Measurements from ENCODE around the gene HIPK3. TPM values are rescaled to one million over a fixed set of nuclear protein-coding genes. Genes with fewer than 3 reads are reported as not detected.

HIPK3 gene
- total and polyA plus RNA-seq, 8 donors = 43.1 to 126 (median 50.5) TPM

DNA sequence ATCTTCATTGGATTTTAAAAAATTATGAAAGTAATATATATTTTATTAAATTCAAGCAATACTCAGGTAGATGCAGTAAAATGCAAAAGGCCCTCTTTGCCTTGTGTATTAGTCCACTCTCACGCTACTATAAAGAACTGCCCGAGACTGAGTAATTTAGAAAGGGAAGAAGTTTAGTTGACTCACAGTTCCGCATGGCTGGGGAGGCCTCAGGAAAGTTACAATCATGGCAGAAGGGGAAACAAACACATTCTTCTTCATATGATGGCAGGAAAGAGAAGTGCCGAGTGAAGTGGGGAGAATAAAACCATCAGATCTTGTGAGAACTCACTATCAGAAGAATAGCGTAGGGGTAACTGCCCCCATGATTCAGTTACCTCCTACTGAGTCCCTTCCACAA lies 130.8 kb downstream of the HIPK3 start:
- H3K4me1 ChIP-seq = no peaks in the 10 kb centered on the region
- H3K4me3 ChIP-seq = no peak overlapping the region
- ATAC-seq = no peak
- H3K27me3 ChIP-seq = no peaks in the 10 kb centered on the region
- TF ChIP-seq, protein P1, sequence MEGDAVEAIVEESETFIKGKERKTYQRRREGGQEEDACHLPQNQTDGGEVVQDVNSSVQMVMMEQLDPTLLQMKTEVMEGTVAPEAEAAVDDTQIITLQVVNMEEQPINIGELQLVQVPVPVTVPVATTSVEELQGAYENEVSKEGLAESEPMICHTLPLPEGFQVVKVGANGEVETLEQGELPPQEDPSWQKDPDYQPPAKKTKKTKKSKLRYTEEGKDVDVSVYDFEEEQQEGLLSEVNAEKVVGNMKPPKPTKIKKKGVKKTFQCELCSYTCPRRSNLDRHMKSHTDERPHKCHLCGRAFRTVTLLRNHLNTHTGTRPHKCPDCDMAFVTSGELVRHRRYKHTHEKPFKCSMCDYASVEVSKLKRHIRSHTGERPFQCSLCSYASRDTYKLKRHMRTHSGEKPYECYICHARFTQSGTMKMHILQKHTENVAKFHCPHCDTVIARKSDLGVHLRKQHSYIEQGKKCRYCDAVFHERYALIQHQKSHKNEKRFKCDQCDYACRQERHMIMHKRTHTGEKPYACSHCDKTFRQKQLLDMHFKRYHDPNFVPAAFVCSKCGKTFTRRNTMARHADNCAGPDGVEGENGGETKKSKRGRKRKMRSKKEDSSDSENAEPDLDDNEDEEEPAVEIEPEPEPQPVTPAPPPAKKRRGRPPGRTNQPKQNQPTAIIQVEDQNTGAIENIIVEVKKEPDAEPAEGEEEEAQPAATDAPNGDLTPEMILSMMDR (IDR thresholded peaks at IDR 0.05) = no peak
- H3K36me3 ChIP-seq = no peaks in the 10 kb centered on the region
- no peak overlapping the region for H3K27ac ChIP-seq
- intact Hi-C loops (cut with DNase I) = no loop called here
- no peak for DNase-seq
- peaks cover 0 to 10% of the 10 kb centered on the region in 2 donors for H3K9me3 ChIP-seq

DNA sequence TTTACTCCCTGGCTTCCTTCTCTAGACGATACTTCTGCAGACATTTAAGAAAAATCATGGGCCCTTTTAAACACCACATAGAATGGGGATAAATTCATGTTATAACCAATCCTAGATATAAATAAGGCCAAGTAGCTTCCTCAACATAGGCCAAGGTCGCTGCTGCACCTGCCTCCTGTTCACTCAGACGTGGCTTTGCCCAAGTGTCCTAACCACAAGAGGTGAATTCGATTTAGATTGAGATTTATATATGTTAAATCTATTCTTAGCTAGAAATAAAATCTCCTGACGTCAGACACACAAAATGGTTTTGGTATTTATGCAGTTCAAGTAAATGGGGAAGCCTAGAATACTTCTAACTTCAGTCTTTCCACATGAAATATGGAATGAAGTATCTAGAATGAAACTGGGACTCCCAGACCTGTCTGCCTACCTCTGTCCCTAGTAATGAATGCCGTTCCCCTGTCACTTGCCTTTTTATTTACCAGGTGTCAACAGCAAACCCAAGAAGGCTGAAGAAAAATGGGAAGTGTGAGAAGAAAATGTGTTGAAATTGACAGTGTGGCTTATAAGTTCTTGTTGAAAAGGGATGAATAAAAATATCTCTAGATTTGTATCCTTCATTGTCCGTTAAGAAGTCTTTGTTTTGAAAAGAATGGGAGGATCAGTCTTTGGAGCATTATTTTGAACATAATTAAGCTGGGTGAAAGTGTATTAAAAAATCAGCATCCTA lies 131.8 kb downstream of the HIPK3 start:
- DNase-seq (no peak), ATAC-seq (no peak)
- no peaks in the 10 kb centered on the region for H3K36me3 ChIP-seq
- intact Hi-C loops (cut with DNase I) = no loop called here
- H3K9me3 ChIP-seq = peaks cover 0 to 10% of the 10 kb centered on the region in 2 donors
- H3K4me3 ChIP-seq = no peak overlapping the region
- TF ChIP-seq, protein P1 (IDR thresholded peaks at IDR 0.05) = no peak
- no peaks in the 10 kb centered on the region for H3K4me1 ChIP-seq
- no peak overlapping the region for H3K27ac ChIP-seq
- no peaks in the 10 kb centered on the region for H3K27me3 ChIP-seq

DNA sequence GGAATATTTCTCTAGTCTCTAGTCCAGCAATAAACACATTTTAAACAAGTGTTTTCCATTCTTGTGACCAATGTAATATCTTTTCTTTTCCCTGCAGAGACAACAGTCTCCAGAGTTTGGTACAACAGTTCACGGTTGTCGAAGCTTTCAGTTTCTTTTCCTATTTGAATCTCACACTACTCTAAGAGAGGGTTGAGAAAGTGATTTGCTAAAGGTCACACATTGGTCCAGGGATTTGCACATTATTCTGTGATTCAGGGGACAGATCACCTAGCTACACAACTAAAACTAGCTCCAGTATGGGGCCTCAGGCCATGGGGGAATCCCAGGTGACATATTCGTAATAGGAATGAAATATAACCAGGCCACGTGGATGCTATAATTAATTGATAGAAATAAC lies 132.5 kb downstream of the HIPK3 start:
- intact Hi-C loops (cut with DNase I) = no loop called here
- no peak overlapping the region for H3K27ac ChIP-seq
- ATAC-seq (no peak), DNase-seq (no peak)
- peaks cover 0 to 3% of the 10 kb centered on the region in 2 donors for H3K27me3 ChIP-seq
- no peaks in the 10 kb centered on the region for H3K4me1 ChIP-seq
- TF ChIP-seq, protein P1 (IDR thresholded peaks at IDR 0.05) = no peak
- H3K4me3 ChIP-seq = no peak overlapping the region
- peaks cover 0 to 10% of the 10 kb centered on the region in 2 donors for H3K9me3 ChIP-seq
- no peaks in the 10 kb centered on the region for H3K36me3 ChIP-seq

DNA sequence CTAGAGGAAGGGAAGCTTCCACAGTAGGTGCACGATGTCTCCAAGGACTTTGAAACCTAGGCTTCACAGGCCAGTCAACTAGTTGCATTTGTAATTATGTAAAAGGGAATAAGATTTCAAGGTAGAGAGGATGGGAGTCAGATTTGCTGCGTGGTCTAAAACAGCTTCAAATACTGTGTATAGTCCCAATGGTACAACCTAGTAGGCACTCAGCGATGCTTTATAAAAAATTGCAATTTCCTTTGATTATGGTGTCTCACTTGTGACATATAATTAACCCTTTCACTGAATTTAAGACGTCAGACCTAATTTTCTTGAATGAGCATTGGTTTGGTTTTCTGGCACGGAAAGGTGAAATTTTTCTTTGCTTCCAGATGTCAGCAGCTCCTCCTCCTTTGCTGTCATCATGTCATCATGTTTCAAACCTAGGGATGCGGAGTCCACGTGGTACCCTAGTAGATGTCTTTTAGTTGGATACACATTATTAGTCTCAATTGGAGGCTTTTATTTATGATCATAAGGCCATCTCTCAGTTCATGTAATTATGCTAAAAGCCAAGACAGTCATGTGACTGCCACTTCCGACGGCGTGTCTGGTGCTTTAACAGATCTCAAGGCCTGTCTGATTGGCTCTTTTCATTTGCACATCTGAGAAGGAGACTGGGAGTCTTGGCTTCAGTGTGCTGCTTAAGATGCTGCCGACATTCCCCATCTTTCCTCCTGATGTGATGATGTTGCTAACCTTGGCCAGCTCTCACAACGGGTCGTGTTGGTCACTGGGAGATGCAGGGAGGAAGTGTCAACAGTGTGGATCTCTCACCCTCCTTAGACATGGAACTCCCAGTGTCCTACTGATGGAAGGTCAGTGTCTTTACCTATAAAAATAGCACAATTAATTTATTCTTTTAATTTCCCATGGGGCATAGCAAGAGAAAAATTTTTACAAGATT lies 134.0 kb downstream of the HIPK3 start:
- no peak for ATAC-seq

More for the DNA sequence above, 134.0 kb downstream of the HIPK3 start:
- TF ChIP-seq, protein P1 (IDR thresholded peaks at IDR 0.05) = no peak
- Histone ChIP-seq H3K27me3 (peaks cover 0 to 11% of the 10 kb centered on the region in 2 donors), H3K27ac (no peak overlapping the region), H3K36me3 (no peaks in the 10 kb centered on the region), H3K4me1 (no peaks in the 10 kb centered on the region), H3K9me3 (peaks cover 0 to 4% of the 10 kb centered on the region in 2 donors), H3K4me3 (no peak overlapping the region)
- DNase-seq = no peak
- intact Hi-C loops (cut with DNase I) = no loop called here
